Measurements from ENCODE around the gene MOB3B.

GRCh38 chr9:27569406-27569805 is 39.8 kb upstream of the MOB3B start:
- no peak for TF ChIP-seq EZH2phosphoT487 (IDR thresholded peaks at IDR 0.05; ENCODE audit: borderline replicate concordance, low read depth)
- TF ChIP-seq FOXM1 (IDR thresholded peaks at IDR 0.05; ENCODE audit: low read depth): no peak
- TF ChIP-seq, protein P1, sequence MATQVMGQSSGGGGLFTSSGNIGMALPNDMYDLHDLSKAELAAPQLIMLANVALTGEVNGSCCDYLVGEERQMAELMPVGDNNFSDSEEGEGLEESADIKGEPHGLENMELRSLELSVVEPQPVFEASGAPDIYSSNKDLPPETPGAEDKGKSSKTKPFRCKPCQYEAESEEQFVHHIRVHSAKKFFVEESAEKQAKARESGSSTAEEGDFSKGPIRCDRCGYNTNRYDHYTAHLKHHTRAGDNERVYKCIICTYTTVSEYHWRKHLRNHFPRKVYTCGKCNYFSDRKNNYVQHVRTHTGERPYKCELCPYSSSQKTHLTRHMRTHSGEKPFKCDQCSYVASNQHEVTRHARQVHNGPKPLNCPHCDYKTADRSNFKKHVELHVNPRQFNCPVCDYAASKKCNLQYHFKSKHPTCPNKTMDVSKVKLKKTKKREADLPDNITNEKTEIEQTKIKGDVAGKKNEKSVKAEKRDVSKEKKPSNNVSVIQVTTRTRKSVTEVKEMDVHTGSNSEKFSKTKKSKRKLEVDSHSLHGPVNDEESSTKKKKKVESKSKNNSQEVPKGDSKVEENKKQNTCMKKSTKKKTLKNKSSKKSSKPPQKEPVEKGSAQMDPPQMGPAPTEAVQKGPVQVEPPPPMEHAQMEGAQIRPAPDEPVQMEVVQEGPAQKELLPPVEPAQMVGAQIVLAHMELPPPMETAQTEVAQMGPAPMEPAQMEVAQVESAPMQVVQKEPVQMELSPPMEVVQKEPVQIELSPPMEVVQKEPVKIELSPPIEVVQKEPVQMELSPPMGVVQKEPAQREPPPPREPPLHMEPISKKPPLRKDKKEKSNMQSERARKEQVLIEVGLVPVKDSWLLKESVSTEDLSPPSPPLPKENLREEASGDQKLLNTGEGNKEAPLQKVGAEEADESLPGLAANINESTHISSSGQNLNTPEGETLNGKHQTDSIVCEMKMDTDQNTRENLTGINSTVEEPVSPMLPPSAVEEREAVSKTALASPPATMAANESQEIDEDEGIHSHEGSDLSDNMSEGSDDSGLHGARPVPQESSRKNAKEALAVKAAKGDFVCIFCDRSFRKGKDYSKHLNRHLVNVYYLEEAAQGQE (IDR thresholded peaks at IDR 0.05; ENCODE audit: low read depth, low read length): no peak
- TF ChIP-seq CTCF (IDR thresholded peaks at IDR 0.05): no peak
- no peak for TF ChIP-seq MAX (IDR thresholded peaks at IDR 0.05; ENCODE audit: low read depth)
- TF ChIP-seq, protein P2, sequence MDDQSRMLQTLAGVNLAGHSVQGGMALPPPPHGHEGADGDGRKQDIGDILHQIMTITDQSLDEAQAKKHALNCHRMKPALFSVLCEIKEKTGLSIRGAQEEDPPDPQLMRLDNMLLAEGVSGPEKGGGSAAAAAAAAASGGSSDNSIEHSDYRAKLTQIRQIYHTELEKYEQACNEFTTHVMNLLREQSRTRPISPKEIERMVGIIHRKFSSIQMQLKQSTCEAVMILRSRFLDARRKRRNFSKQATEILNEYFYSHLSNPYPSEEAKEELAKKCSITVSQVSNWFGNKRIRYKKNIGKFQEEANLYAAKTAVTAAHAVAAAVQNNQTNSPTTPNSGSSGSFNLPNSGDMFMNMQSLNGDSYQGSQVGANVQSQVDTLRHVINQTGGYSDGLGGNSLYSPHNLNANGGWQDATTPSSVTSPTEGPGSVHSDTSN (IDR thresholded peaks at IDR 0.05): no peak
- TF ChIP-seq TCF12 (IDR thresholded peaks at IDR 0.05): no peak
- TF ChIP-seq TAF1 (IDR thresholded peaks at IDR 0.05; ENCODE audit: borderline replicate concordance, low read depth, low read length): no peak
- TF ChIP-seq CHD2 (IDR thresholded peaks at IDR 0.05; ENCODE audit: low read length, partially characterized antibody): no peak
- TF ChIP-seq, protein P3, sequence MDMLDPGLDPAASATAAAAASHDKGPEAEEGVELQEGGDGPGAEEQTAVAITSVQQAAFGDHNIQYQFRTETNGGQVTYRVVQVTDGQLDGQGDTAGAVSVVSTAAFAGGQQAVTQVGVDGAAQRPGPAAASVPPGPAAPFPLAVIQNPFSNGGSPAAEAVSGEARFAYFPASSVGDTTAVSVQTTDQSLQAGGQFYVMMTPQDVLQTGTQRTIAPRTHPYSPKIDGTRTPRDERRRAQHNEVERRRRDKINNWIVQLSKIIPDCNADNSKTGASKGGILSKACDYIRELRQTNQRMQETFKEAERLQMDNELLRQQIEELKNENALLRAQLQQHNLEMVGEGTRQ (IDR thresholded peaks at IDR 0.05; ENCODE audit: borderline replicate concordance, low read depth, low read length): no peak
- TF ChIP-seq POLR2AphosphoS5 (IDR thresholded peaks at IDR 0.05; ENCODE audit: low read depth, low read length): no peak
- TF ChIP-seq RAD21 (IDR thresholded peaks at IDR 0.05; ENCODE audit: low read length): no peak
